Neural progenitor cell (in vitro differentiated cells): ENCODE data around the gene LYRM2. TPM values are rescaled to one million over a fixed set of nuclear protein-coding genes. Genes with fewer than 3 reads are reported as not detected.

ENCODE experiments used
- DNase-seq: peaks from one replicate; pipeline ENCODE4 v3.0.0-alpha.2; 2016; ENCODE audit warnings: low spot score
- H2AFZ ChIP-seq: fragments of 200-600 bp; sonication (generic); replicated peaks from 2 replicates; pipeline ENCODE4 v1.6.1; 2016; ENCODE audit warnings: antibody characterized with exemption
- H3F3A ChIP-seq: fragments of 200-600 bp; sonication (generic); 2 replicates; pipeline ENCODE4 v1.6.1; 2016; ENCODE audit warnings: antibody characterized with exemption, low read depth
- H3K27ac ChIP-seq: fragments of 200-600 bp; sonication (generic); 2 replicates; pipeline ENCODE4 v1.5.1; 2016; ENCODE audit warnings: mild to moderate bottlenecking
- H3K27me3 ChIP-seq: fragments of 200-600 bp; sonication (generic); 2 replicates; pipeline ENCODE4 v1.6.1; 2016; ENCODE audit warnings: mild to moderate bottlenecking, moderate library complexity
- H3K36me3 ChIP-seq: fragments of 200-600 bp; sonication (generic); 2 replicates; pipeline ENCODE4 v1.5.1; 2016
- H3K4me1 ChIP-seq: fragments of 200-600 bp; sonication (generic); 2 replicates; pipeline ENCODE4 v1.6.1; 2016; ENCODE audit warnings: mixed run types
- H3K4me2 ChIP-seq: fragments of 200-600 bp; sonication (generic); 2 replicates; pipeline ENCODE4 v1.6.1; 2016
- H3K4me3 ChIP-seq: fragments of 200-600 bp; sonication (generic); 2 replicates; pipeline ENCODE4 v1.5.1; 2016
- H3K79me2 ChIP-seq: fragments of 200-600 bp; sonication (generic); 2 replicates; pipeline ENCODE4 v1.6.1; 2016; ENCODE audit warnings: low read depth
- H3K9ac ChIP-seq: fragments of 200-600 bp; sonication (generic); 2 replicates; pipeline ENCODE4 v1.6.1; 2016
- H3K9me3 ChIP-seq: fragments of 200-600 bp; sonication (generic); 2 replicates; pipeline ENCODE4 v1.5.1; 2016; ENCODE audit warnings: low read depth
- H4K20me1 ChIP-seq: fragments of 200-600 bp; sonication (generic); 2 replicates; pipeline ENCODE4 v1.6.1; 2016; ENCODE audit warnings: low read depth
- H3K27ac Mint-ChIP-seq: 3 replicates; pipeline ENCODE4 v1.8.0; 2021; ENCODE audit warnings: mixed read lengths
- H3K27me3 Mint-ChIP-seq: 2 replicates; pipeline ENCODE4 v1.8.0; 2022; ENCODE audit warnings: low read depth, mild to moderate bottlenecking, inconsistent platforms, moderate library complexity, mixed read lengths; ENCODE audit not compliant: insufficient read depth
- H3K36me3 Mint-ChIP-seq: 3 replicates; pipeline ENCODE4 v1.8.0; 2021; ENCODE audit warnings: mixed read lengths
- H3K4me1 Mint-ChIP-seq: 3 replicates; pipeline ENCODE4 v1.8.0; 2021; ENCODE audit warnings: mixed read lengths
- H3K4me3 Mint-ChIP-seq: 3 replicates; pipeline ENCODE4 v1.8.0; 2021; ENCODE audit warnings: mild to moderate bottlenecking, moderate library complexity, mixed read lengths
- H3K9me3 Mint-ChIP-seq: 3 replicates; pipeline ENCODE4 v1.8.0; 2020; ENCODE audit warnings: mixed read lengths
- EZH2 ChIP-seq: fragments of 200-600 bp; sonication (generic); IDR thresholded peaks from 2 replicates; pipeline ENCODE4 v1.6.1; 2017; ENCODE audit warnings: antibody characterized with exemption, mild to moderate bottlenecking, moderate library complexity
- EZH2phosphoT487 ChIP-seq: fragments of 200-600 bp; sonication (generic); IDR thresholded peaks from 2 replicates; pipeline ENCODE4 v1.6.1; 2017; ENCODE audit warnings: antibody characterized with exemption
- total RNA-seq: library from RNA; depleted of rRNA; stranded (reverse); fragments of >200 nt; gene quantifications from 2 replicates; pipeline ENCODE4 v1.2.3, GENCODE V29; 2015; ENCODE audit warnings: low replicate concordance
- TF ChIP-seq, protein P1 (sequence below): fragments of 200-600 bp; sonication (generic); IDR thresholded peaks from 2 replicates; pipeline ENCODE4 v1.5.1; 2017; ENCODE audit warnings: antibody characterized with exemption, mild to moderate bottlenecking

Gene LYRM2
- total RNA-seq, 1 donor from 2014 or later = 37.1 TPM

DNA sequence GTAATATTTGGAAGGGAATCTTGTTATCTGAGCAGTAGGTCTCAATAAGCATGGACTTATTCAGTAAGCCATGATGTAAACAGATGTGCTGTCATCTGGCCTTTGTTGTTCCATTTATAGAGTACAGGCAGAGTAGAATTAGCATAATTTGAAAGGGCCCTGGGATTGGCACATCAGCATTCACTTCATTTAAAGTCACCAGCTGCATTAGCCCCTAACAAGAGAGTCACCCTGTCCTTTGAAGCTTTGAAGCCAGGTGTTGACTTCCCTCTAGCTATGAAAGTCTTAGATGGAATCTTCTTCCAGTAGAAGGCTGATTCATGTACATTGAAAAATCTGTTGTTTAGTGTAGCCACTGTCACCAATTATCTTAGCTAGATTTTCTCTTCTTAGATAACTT is 109.7 kb downstream of the LYRM2 start:
- no peaks in the 10 kb centered on the region for H3K79me2 ChIP-seq
- H3K36me3 ChIP-seq = no peaks in the 10 kb centered on the region
- no peak overlapping the region for H3K4me2 ChIP-seq
- TF ChIP-seq EZH2phosphoT487 (no peak), EZH2 (no peak)
- TF ChIP-seq, protein P1, sequence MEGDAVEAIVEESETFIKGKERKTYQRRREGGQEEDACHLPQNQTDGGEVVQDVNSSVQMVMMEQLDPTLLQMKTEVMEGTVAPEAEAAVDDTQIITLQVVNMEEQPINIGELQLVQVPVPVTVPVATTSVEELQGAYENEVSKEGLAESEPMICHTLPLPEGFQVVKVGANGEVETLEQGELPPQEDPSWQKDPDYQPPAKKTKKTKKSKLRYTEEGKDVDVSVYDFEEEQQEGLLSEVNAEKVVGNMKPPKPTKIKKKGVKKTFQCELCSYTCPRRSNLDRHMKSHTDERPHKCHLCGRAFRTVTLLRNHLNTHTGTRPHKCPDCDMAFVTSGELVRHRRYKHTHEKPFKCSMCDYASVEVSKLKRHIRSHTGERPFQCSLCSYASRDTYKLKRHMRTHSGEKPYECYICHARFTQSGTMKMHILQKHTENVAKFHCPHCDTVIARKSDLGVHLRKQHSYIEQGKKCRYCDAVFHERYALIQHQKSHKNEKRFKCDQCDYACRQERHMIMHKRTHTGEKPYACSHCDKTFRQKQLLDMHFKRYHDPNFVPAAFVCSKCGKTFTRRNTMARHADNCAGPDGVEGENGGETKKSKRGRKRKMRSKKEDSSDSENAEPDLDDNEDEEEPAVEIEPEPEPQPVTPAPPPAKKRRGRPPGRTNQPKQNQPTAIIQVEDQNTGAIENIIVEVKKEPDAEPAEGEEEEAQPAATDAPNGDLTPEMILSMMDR = no peak
- H3K27ac Mint-ChIP-seq = no peak overlapping the region
- no peak overlapping the region for H3K4me3 ChIP-seq
- H3K36me3 Mint-ChIP-seq = peaks cover 21% of the 10 kb centered on the region
- no peak overlapping the region for H3K9ac ChIP-seq
- no peak overlapping the region for H3K4me3 Mint-ChIP-seq
- no peak overlapping the region for H3K27ac ChIP-seq
- H4K20me1 ChIP-seq = peaks cover 3% of the 10 kb centered on the region
- peaks cover 3% of the 10 kb centered on the region for H3K27me3 Mint-ChIP-seq
- DNase-seq = no peak
- no peaks in the 10 kb centered on the region for H3F3A ChIP-seq
- H3K27me3 ChIP-seq = no peaks in the 10 kb centered on the region
- no peaks in the 10 kb centered on the region for H3K9me3 ChIP-seq
- no peaks in the 10 kb centered on the region for H3K9me3 Mint-ChIP-seq
- H3K4me1 ChIP-seq = no peaks in the 10 kb centered on the region
- H3K4me1 Mint-ChIP-seq = no peaks in the 10 kb centered on the region
- no peak overlapping the region for H2AFZ ChIP-seq

DNA sequence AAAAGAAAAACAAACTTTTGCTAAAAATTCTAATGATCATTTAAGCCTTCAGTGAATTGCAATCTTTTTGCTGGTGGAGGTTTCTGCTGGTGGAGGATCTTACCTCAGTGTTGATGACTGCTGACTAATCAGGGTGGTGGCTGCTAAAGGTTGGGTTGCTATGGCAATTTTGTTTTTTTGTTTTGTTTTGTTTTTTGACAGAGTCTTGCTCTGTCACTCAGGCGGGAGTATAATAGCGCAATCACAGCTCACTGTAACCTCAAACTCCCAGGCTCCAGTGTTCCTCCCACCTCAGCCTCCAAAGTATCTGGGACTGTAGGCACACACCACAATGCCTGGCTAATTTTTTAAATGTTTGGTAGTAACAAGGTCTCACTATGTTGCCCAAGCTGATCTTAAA is 110.9 kb downstream of the LYRM2 start:
- H2AFZ ChIP-seq = no peak overlapping the region
- no peaks in the 10 kb centered on the region for H3K27me3 ChIP-seq
- no peak overlapping the region for H3K4me2 ChIP-seq
- H3K9ac ChIP-seq = no peak overlapping the region
- H3K27ac ChIP-seq = no peak overlapping the region
- H3K9me3 ChIP-seq = no peaks in the 10 kb centered on the region
- Mint-ChIP-seq H3K9me3 (no peaks in the 10 kb centered on the region), H3K27me3 (peaks cover 2% of the 10 kb centered on the region), H3K4me1 (no peaks in the 10 kb centered on the region), H3K27ac (no peak overlapping the region), H3K4me3 (no peak overlapping the region), H3K36me3 (peaks cover 20% of the 10 kb centered on the region)
- H3F3A ChIP-seq = peaks cover under 1% of the 10 kb centered on the region
- peaks cover 6% of the 10 kb centered on the region for H3K4me1 ChIP-seq
- H3K36me3 ChIP-seq = no peaks in the 10 kb centered on the region
- H4K20me1 ChIP-seq = peaks cover 5% of the 10 kb centered on the region
- no peaks in the 10 kb centered on the region for H3K79me2 ChIP-seq
- DNase-seq = no peak
- TF ChIP-seq, protein P1 = no peak
- TF ChIP-seq EZH2phosphoT487 (no peak), EZH2 (no peak)
- no peak overlapping the region for H3K4me3 ChIP-seq

DNA sequence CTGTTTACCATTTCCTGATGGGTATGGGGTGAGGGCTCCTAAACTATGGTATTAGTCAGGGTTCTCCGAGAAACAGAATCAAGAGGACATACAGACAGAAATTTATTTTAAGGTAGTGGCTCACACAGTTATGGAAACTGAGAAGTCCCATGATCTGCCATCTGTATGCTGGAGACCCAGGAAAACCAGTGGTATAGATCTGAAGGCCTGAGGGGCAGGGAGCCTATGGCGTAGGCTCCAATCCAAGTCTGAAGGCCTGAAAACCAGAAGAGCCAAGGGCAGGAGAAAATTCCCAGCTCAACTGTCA is 112.0 kb downstream of the LYRM2 start:
- Histone ChIP-seq H3K9ac (no peak overlapping the region), H3K36me3 (no peaks in the 10 kb centered on the region), H3F3A (peaks cover 10% of the 10 kb centered on the region), H3K79me2 (peaks cover 5% of the 10 kb centered on the region), H3K4me3 (no peak overlapping the region), H3K4me2 (no peak overlapping the region), H3K4me1 (peaks cover 15% of the 10 kb centered on the region), H2AFZ (no peak overlapping the region), H4K20me1 (peaks cover 14% of the 10 kb centered on the region), H3K27me3 (no peaks in the 10 kb centered on the region), H3K27ac (no peak overlapping the region), H3K9me3 (no peaks in the 10 kb centered on the region)
- peaks cover 5% of the 10 kb centered on the region for H3K4me1 Mint-ChIP-seq
- peaks cover 15% of the 10 kb centered on the region for H3K36me3 Mint-ChIP-seq
- peaks cover 2% of the 10 kb centered on the region for H3K27me3 Mint-ChIP-seq
- H3K27ac Mint-ChIP-seq = no peak overlapping the region
- H3K9me3 Mint-ChIP-seq = no peaks in the 10 kb centered on the region
- DNase-seq = no peak
- no peak for TF ChIP-seq EZH2phosphoT487
- TF ChIP-seq, protein P1 = no peak
- no peak for TF ChIP-seq EZH2
- H3K4me3 Mint-ChIP-seq = no peak overlapping the region
